Activated CD8-positive, alpha-beta memory T cell treated with anti-CD3 and anti-CD28 coated beads, Interleukin-2, amount 50 U/mL, for 24 hours (primary cell): ENCODE data around the gene SHTN1.

Source experiments
- DNase-seq: peaks from one replicate; pipeline ENCODE4 v3.0.0-alpha.2; 2020; ENCODE audit errors: extremely low read depth

SHTN1 gene

GRCh38 chr10:116917481-116917880, 87.5 kb downstream of the SHTN1 start:
- no peak for DNase-seq

- no peak for DNase-seq
Observed at GRCh38 chr10:116915340-116915739, 89.6 kb downstream of the SHTN1 start.

DNA sequence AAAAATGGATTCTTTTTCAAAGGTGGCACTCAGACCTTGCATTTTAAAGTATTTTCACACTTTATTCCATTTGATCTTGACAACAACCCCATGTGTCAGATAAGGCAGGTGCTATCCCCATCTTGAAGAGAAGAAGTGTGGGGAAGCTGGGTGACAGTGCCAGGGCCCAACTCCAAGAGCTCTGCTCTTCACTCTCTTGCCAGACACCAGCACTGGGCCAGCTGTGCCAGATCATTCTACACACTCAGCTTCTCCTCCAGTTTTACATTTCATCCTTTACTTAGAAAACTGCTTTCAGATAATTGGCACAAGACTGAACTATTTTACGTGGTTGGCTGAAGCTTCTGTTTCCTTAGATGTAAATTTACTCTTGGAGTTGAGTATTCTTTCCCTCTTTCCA, 91.3 kb downstream of the SHTN1 start:
- DNase-seq = no peak

DNA sequence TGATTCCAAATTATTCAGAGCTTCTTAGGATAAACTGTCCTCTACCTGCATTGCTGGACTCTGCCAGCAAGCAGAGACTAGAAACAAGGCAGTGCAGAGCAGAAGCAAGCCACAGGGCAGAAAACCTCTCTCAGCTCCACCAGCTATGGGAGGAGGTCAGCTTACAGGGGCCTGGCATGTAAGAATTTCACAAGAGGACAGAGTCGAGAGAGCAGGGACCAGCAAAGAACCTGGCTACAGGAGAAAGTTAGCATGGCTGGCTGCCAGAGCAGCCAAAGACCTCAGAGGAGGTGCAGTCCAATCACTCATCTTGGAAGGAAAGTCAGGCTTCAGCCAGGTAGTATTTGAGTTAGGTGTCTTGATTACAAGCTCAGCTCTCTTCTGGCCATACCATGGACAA, 92.8 kb downstream of the SHTN1 start:
- no peak for DNase-seq

- DNase-seq = no peak
Observed at GRCh38 chr10:116910910-116911309, 94.1 kb downstream of the SHTN1 start.

DNA sequence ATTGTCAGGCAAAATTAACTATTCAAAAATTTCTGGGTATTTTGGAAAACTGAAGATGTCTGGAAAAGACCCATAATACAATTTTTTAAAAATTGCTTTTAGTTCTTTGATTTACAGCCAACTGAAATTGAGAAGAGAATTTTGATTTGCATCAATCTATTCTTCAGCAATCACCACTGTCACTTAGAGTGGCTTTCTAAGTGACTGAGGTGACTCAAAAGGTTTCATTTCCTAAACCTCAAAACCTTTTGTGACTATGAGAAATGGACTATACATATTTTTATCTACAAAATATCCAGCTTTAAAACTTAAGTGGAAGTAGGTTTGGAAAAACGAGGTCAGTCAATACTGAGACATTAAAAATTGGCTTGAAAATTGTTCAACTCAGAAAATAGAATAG, 95.7 kb downstream of the SHTN1 start:
- no peak for DNase-seq

GRCh38 chr10:116907245-116907987, 97.6 kb downstream of the SHTN1 start:
- no peak for DNase-seq

DNA sequence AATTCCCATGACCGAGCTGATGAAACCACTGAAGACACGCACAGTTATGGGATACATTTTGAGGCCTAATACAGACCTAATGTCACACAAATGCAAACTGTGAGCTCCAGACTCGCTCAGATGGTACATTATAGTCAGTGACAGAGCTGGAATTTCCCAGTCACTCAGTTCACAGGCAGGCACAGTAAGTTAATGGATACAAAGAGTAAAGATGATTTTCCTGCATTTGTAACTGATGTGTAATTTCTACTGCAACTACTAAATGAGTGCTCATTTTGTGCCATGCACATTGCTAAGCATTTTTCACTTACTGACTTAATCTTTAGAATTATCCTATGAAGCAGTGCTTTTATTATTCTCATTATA, 99.2 kb downstream of the SHTN1 start:
- no peak for DNase-seq

- DNase-seq = no peak
Observed at GRCh38 chr10:116899626-116900025, 105.4 kb downstream of the SHTN1 start.

- no peak for DNase-seq
Observed at GRCh38 chr10:116893686-116894037, 111.3 kb downstream of the SHTN1 start.

GRCh38 chr10:116892907-116893685, 111.9 kb downstream of the SHTN1 start:
- no peak for DNase-seq

GRCh38 chr10:116891208-116891607, 113.8 kb downstream of the SHTN1 start:
- DNase-seq = no peak

DNA sequence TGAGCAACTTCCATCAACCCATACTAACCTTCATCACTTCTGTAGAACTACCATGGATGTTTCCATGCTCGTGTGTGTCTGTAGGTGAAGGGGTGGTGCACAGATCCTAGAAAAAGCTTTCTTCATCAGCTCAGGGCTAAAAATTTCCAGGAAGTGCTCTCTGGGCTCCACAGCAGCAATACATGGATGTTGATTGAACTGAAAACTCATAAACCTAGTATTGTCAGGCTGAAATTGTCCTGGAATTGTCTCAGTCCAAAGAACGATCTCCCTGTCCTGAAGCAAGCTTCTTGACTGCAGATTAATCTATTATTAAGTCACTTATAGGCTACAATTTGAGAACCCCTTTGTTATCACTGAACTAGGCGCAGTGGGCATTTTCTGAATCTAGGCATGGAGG, 115.9 kb downstream of the SHTN1 start:
- DNase-seq = no peak

- no peak for DNase-seq
Observed at GRCh38 chr10:116888380-116889055, 116.5 kb downstream of the SHTN1 start.

DNA sequence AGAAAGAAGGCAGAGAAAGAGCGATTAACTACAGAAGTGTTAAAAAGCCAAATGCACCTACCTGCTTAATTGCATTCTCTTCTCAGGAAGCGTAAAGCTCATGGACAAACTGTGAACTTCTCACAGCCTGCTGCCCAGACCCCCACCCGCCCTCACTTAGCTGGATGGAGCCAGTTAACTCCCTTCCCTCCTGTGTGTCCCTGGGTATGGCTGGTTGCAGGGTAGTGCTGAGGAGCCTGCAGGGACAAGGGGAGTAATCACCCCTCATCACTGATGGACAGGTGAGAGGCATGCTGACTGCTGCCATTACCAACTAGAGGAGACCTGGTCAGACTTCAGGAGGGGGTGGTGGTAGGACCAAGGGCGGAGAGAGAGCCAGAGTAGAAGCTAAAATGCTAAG, 118.2 kb downstream of the SHTN1 start:
- no peak for DNase-seq

- no peak for DNase-seq
Observed at GRCh38 chr10:116882639-116883038, 122.3 kb downstream of the SHTN1 start.

- DNase-seq = no peak
Observed at GRCh38 chr10:116880716-116881482, 124.1 kb downstream of the SHTN1 start.

- no peak for DNase-seq
Observed at GRCh38 chr10:116879817-116880216, 125.2 kb downstream of the SHTN1 start.

DNA sequence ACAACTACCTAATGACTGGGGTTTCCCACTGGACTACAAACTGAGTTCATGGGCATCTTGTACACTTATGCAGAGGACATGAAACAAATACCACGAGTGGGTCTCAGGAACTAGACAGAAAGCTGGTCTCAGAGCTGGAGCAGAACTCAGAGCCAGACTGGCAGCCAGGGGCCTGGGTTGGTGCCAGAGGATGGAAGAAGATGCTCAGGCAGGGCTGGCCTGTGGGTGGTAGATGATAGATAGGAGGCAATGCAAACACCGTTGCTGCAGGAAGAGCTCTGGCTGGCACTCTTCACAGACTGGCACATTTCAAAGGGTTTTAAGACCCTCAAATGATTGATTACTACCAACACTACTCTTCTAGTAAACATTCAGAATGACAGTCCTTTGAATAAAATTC, 126.9 kb downstream of the SHTN1 start:
- DNase-seq = no peak

- no peak for DNase-seq
Observed at GRCh38 chr10:116877391-116877790, 127.6 kb downstream of the SHTN1 start.

DNA sequence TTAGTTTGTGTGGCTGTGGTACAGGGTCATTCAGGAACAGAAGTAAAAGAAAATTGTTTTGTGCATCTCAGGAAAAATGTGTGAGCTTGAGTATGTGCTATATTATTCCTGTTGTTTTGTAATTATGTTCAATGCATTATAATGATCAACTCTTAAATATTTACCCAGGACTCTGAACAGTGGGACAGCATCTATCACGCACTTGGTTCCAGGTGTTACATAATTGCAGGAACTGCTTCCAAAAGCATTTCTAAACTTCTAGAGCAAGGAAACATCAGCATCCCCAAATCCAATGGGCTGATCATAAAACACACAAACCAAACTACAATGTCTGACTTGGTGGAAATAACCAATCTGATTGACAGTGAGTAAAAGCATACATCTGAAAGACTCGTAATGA, 129.1 kb downstream of the SHTN1 start:
- no peak for DNase-seq

DNA sequence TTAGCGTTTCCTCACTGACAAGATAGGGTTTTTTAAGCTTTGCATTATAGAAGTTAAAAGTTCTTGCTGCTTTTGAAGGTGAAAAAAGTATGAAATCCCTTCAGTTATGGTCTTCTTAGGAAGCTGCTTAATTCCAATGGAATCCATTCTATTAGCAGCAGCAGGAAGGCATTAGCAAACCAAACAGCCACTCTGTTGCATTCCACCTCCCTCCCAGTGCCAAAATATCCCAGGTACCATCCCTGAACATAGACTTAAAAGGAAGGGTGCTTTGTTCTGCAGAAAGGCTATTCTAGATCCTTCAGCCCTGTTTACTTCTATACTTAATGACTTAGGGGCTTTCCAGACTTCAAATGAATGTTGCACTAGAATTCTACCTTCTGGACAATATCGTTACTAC, 131.9 kb downstream of the SHTN1 start:
- no peak for DNase-seq
